Trophoblast cell (in vitro differentiated cells and primary cell): ENCODE measurements around the gene MS4A4E.

Experiments used
- DNase-seq, 2 donors: peaks; one replicate each; pipeline ENCODE4 v3.0.0-alpha.2; 2016
- H2AFZ ChIP-seq: 2 replicates; pipeline ENCODE4 v1.6.1; 2013; ENCODE audit warnings: low read length, moderate library complexity, mild to moderate bottlenecking; ENCODE audit not compliant: insufficient read depth, poor library complexity
- H2AK5ac ChIP-seq: 2 replicates; pipeline ENCODE4 v1.6.1; 2013; ENCODE audit warnings: mild to moderate bottlenecking, low read length
- H2BK120ac ChIP-seq: 2 replicates; pipeline ENCODE4 v1.6.1; 2013; ENCODE audit warnings: low read length, mild to moderate bottlenecking, moderate library complexity; ENCODE audit not compliant: insufficient read depth, poor library complexity
- H2BK12ac ChIP-seq: 2 replicates; pipeline ENCODE4 v1.6.1; 2013; ENCODE audit warnings: mild to moderate bottlenecking, low read length, moderate library complexity
- H2BK5ac ChIP-seq: 2 replicates; pipeline ENCODE4 v1.6.1; 2013; ENCODE audit warnings: low read length, low read depth, moderate library complexity, mild to moderate bottlenecking; ENCODE audit not compliant: poor library complexity
- H3K14ac ChIP-seq: 2 replicates; pipeline ENCODE4 v1.6.1; 2013; ENCODE audit warnings: mild to moderate bottlenecking, low read length
- H3K18ac ChIP-seq: 2 replicates; pipeline ENCODE4 v1.6.1; 2013; ENCODE audit warnings: mild to moderate bottlenecking, low read length
- H3K23ac ChIP-seq: 2 replicates; pipeline ENCODE4 v1.6.1; 2013; ENCODE audit warnings: low read length
- H3K27ac ChIP-seq: 2 replicates; pipeline ENCODE4 v1.5.1; 2013; ENCODE audit warnings: low read depth, mild to moderate bottlenecking, inconsistent platforms, low read length, moderate library complexity
- H3K27me3 ChIP-seq: 2 replicates; pipeline ENCODE4 v1.6.1; 2013; ENCODE audit warnings: inconsistent platforms, mild to moderate bottlenecking, low read length, moderate library complexity; ENCODE audit not compliant: insufficient read depth
- H3K36me3 ChIP-seq, 2 experiments: 1 replicate in 1 of 2; 2 replicates in 1 of 2; pipeline ENCODE4 v1.6.1; 2013; ENCODE audit warnings: low read length in 2 of 2, mild to moderate bottlenecking in 2 of 2, moderate library complexity in 1 of 2; ENCODE audit not compliant: insufficient read depth in 2 of 2, control insufficient read depth in 1 of 2
- H3K4ac ChIP-seq: 2 replicates; pipeline ENCODE4 v1.6.1; 2013; ENCODE audit warnings: low read depth, mild to moderate bottlenecking, low read length, moderate library complexity
- H3K4me1 ChIP-seq, 2 experiments: 1 replicate in 1 of 2; 2 replicates in 1 of 2; pipeline ENCODE4 v1.6.1; 2013; ENCODE audit warnings: low read length in 2 of 2, mild to moderate bottlenecking in 2 of 2, moderate library complexity in 1 of 2; ENCODE audit not compliant: insufficient read depth in 2 of 2, control insufficient read depth in 1 of 2
- H3K4me2 ChIP-seq: 2 replicates; pipeline ENCODE4 v1.6.1; 2013; ENCODE audit warnings: inconsistent platforms, mild to moderate bottlenecking, low read length, moderate library complexity
- H3K4me3 ChIP-seq: 2 replicates; pipeline ENCODE4 v1.5.1; 2013; ENCODE audit warnings: mild to moderate bottlenecking, low read depth, low read length, inconsistent platforms
- H3K79me1 ChIP-seq: one replicate; pipeline ENCODE4 v1.6.1; 2013; ENCODE audit warnings: low read length
- H3K79me2 ChIP-seq: 2 replicates; pipeline ENCODE4 v1.6.1; 2013; ENCODE audit warnings: low read length, mild to moderate bottlenecking; ENCODE audit not compliant: control insufficient read depth, insufficient read depth, poor library complexity
- H3K9ac ChIP-seq: 2 replicates; pipeline ENCODE4 v1.6.1; 2013; ENCODE audit warnings: mild to moderate bottlenecking, low read length
- H3K9me3 ChIP-seq: 2 replicates; pipeline ENCODE4 v1.6.1; 2013; ENCODE audit warnings: low read depth, mild to moderate bottlenecking, control low read depth, inconsistent platforms, low read length; ENCODE audit not compliant: insufficient read depth
- H4K12ac ChIP-seq: 2 replicates; pipeline ENCODE4 v1.6.1; 2013; ENCODE audit warnings: low read depth, mild to moderate bottlenecking, low read length, moderate library complexity
- H4K8ac ChIP-seq: 2 replicates; pipeline ENCODE4 v1.6.1; 2013; ENCODE audit warnings: low read depth, mild to moderate bottlenecking, low read length, moderate library complexity
- H4K91ac ChIP-seq: one replicate; pipeline ENCODE4 v1.6.1; 2013; ENCODE audit warnings: low read depth, mild to moderate bottlenecking, low read length, moderate library complexity
- WGBS: extraction: QIAGEN DNeasy Blood & Tissue Kit; methylation state at CpG from one replicate; pipeline ENCODE4 v1.1.7; 2013; ENCODE audit warnings: missing lambda C conversion rate; ENCODE audit not compliant: insufficient read length, insufficient coverage; ENCODE audit errors: extremely low coverage; 5-methylcytosine and 5-hydroxymethylcytosine counted together

MS4A4E gene

DNA sequence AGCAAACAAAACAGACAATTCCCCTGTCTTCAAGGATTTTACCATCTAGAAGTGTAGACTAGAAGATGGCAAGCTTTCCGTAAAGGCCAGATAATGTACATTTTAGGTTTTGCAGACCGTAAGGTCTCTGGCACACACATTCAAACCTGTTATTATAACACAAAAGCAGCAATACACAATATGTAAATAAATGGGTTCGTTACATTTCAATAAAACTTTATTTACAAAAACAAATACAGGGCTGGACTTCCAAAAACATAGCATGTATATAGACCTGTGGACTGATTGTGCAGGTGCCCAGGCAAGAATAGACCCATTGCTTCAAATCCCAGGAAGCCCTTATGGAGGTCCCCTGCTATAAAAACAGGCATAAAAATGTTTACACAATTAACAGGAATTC lies 33.0 kb downstream of the MS4A4E start:
- Histone ChIP-seq H3K4me1 (no peaks in the 10 kb centered on the region), H3K79me1 (no peaks in the 10 kb centered on the region), H3K27me3 (no peaks in the 10 kb centered on the region), H3K4ac (no peak overlapping the region), H2BK120ac (no peak overlapping the region), H3K23ac (no peak overlapping the region), H3K18ac (no peak overlapping the region), H3K9ac (no peak overlapping the region), H2AK5ac (no peak overlapping the region), H3K27ac (no peak overlapping the region), H3K79me2 (no peaks in the 10 kb centered on the region), H2BK12ac (no peak overlapping the region), H2BK5ac (no peak overlapping the region), H4K91ac (no peak overlapping the region), H3K4me3 (no peak overlapping the region), H4K12ac (no peak overlapping the region), H2AFZ (no peak overlapping the region), H3K9me3 (no peaks in the 10 kb centered on the region), H3K14ac (no peak overlapping the region), H4K8ac (no peak overlapping the region), H3K36me3 (no peaks in the 10 kb centered on the region), H3K4me2 (no peak overlapping the region)
- no peak for DNase-seq
- no CpG with 5 or more reads among the region's 3 CpGs for WGBS

DNA sequence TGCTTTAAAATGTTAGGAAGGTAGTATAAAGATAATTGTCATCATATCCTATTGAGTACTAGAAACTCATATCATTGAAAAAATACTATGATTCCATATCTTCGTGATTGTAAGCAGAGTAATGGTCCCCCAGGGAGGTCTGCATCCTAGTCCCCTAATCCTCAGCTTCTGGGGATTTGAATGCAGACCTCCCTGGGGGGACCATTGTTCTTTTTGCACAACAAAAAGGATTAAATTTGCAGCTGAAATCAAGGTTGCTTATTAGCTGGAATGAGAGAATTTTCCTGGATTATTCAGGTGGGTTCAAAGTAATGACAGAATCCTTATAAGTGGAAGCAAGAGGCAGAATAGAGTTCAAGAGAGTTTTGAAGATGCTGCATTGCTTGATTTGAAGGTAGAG lies 34.0 kb downstream of the MS4A4E start:
- Histone ChIP-seq H4K91ac (no peak overlapping the region), H3K27ac (no peak overlapping the region), H3K18ac (no peak overlapping the region), H2AFZ (no peak overlapping the region), H3K79me1 (no peaks in the 10 kb centered on the region), H3K14ac (no peak overlapping the region), H3K9me3 (no peaks in the 10 kb centered on the region), H3K4me3 (no peak overlapping the region), H3K9ac (no peak overlapping the region), H3K36me3 (no peaks in the 10 kb centered on the region), H3K23ac (no peak overlapping the region), H4K12ac (no peak overlapping the region), H2AK5ac (no peak overlapping the region), H3K4me2 (no peak overlapping the region), H2BK12ac (no peak overlapping the region), H3K27me3 (no peaks in the 10 kb centered on the region), H3K4me1 (no peaks in the 10 kb centered on the region), H3K79me2 (no peaks in the 10 kb centered on the region), H2BK5ac (no peak overlapping the region), H4K8ac (no peak overlapping the region), H3K4ac (no peak overlapping the region), H2BK120ac (no peak overlapping the region)
- WGBS: no CpG with 5 or more reads among the region's 1 CpG
- no peak for DNase-seq

DNA sequence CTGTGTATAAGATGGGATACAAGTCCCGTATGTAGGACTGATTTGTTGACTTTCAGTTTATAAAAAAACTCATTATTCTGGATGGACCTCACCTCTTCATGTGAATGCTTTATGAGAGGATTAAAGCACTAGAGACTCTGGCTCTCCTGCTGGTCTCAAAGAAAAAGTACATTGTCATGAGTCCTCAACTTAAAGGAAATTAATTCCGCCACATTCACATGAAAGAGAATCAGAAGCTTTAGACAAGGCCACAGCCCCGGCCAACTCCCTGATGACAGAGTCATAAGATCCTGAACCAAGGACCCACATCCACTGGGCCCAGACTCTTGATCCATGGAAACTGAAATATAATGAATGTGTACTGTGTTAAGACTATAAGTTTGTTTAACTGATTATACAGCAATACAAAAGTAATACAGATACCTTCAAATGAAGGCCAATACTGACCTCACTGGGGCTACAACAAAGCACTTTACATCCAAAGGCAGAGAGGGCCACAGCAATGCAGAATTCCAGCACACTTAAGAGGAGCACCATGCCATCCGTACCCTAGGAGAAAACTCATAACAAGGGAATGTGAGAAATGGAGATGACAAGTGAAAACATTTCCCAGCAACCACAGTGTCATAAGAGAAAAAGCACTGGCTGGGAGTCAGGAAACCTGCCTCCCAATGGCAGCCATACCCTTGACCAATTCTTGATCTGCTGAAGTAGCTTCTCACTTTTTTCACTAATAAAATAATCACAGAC lies 34.6 kb downstream of the MS4A4E start:
- DNase-seq: peak; percentile 11 to 50

DNA sequence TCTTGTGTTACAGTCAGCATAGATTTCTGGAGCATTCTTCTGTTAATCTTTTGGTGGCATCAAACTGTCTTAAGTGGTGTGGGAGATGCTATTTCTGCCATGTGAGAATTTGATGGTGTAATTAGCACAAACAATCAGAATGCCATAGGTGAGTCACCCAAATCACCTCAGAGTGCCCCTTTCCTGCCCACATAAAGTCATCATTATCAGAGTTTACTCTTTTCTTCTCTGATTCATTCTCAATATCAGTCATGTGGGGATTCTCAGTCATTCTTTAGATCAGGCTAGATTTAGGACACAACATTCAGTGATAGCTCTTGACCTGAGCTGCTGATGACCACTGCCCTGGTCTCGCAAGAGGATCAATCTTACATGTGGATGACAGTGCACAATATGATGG lies 36.3 kb downstream of the MS4A4E start:
- no peak for DNase-seq
- Histone ChIP-seq H3K4me3 (no peak overlapping the region), H3K14ac (no peak overlapping the region), H3K79me1 (no peaks in the 10 kb centered on the region), H2AK5ac (no peak overlapping the region), H3K4me2 (no peak overlapping the region), H2BK12ac (no peak overlapping the region), H3K36me3 (no peaks in the 10 kb centered on the region), H2BK5ac (no peak overlapping the region), H3K9me3 (no peaks in the 10 kb centered on the region), H4K8ac (no peak overlapping the region), H2AFZ (no peak overlapping the region), H4K12ac (no peak overlapping the region), H3K79me2 (no peaks in the 10 kb centered on the region), H3K18ac (no peak overlapping the region), H3K4ac (no peak overlapping the region), H3K27ac (no peak overlapping the region), H3K23ac (no peak overlapping the region), H3K27me3 (no peaks in the 10 kb centered on the region), H2BK120ac (no peak overlapping the region), H3K9ac (no peak overlapping the region), H4K91ac (no peak overlapping the region), H3K4me1 (no peaks in the 10 kb centered on the region)
- no CpG with 5 or more reads among the region's 1 CpG for WGBS

More for the DNA sequence above, 34.6 kb downstream of the MS4A4E start:
- no peak overlapping the region for H4K91ac ChIP-seq
- no peaks in the 10 kb centered on the region for H3K79me2 ChIP-seq
- H2AK5ac ChIP-seq: no peak overlapping the region
- H3K9me3 ChIP-seq: no peaks in the 10 kb centered on the region
- no peak overlapping the region for H3K27ac ChIP-seq
- H3K23ac ChIP-seq: no peak overlapping the region
- H3K79me1 ChIP-seq: no peaks in the 10 kb centered on the region
- WGBS: no CpG with 5 or more reads among the region's 4 CpGs
- no peaks in the 10 kb centered on the region for H3K27me3 ChIP-seq
- no peak overlapping the region for H3K4me3 ChIP-seq
- H2AFZ ChIP-seq: no peak overlapping the region
- H3K14ac ChIP-seq: no peak overlapping the region
- H4K8ac ChIP-seq: no peak overlapping the region
- no peak overlapping the region for H3K9ac ChIP-seq
- H2BK120ac ChIP-seq: no peak overlapping the region
- no peak overlapping the region for H2BK5ac ChIP-seq
- H4K12ac ChIP-seq: no peak overlapping the region
- no peak overlapping the region for H3K4me2 ChIP-seq
- H2BK12ac ChIP-seq: no peak overlapping the region
- no peak overlapping the region for H3K18ac ChIP-seq
- H3K4ac ChIP-seq: no peak overlapping the region
- H3K36me3 ChIP-seq: no peaks in the 10 kb centered on the region
- H3K4me1 ChIP-seq: no peaks in the 10 kb centered on the region
